ENCODE results near the gene KPNA5.
"Not testable (repeated sequence)": the region's sequence is repeated elsewhere in the genome, so short reads cannot be mapped to it uniquely, and the experiment has no call there.

Gene KPNA5

DNA sequence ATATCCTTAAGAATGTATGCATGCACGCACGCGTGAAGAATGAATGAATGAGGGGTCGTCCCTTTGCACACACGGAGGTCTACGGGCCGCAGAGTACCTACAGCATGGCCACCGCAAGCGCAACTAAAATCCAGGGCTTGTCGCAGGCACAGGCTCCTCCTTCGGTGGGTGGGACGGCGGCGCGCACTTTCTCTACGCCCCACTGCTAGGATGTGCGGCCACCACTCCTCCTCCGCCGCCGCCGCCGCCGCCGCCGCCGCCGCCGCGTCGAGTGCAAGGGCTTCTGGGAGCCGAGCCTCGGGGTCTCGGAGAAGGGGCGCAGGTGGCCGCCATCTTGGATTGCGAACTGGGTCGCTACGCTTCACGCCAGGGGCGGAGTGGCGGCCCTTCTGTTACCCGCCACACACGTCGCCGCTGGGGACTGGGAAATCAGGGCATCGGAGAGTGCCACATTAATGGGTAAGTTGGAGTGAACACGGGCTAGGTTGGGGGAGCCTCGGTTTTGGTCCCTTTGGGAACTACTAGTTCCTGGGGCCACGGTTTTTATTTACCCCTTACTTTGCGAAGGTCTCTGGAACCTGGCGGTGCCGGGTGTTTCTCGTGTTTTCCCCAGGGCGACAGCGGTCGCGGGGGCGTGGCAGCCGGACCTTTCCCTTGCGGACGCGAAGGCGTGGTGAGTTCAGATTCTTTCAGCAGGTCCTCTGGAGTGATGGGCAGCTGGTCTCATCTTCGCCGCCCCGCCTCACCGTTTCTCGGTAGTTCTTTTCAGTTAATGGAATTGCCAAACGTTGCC, at the start of gene KPNA5:
KPNA5 (plus strand) TSS at position 332 of the 793 bp plus-strand sequence; CDS start at position 456, 124 bp downstream.
- peak; percentile 89 for DNase-seq (ENCODE audit: low read depth)

- DNase-seq (ENCODE audit: low read depth) = no peak
These were observed 49.5 kb upstream of the KPNA5 start for GRCh38 chr6:116631379-116631990.

DNA sequence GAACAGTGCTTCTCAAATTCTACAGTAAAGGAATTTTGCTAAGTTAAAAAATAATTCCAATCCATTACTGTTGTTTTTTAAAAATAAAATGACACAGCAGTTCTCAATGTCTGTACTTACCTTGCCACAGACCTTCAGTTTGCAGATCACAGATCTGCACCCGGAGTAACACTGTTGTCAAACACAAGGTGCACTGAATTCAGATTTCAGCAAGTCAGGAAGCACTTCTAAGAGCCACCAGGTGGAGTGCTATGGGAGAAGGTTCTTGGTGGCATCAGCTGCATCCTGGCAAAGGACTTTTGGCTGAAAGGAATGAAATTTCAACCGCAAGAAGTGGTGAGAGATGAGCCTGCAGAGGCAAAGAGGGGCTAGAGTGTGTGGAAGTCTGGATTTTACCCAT, 47.3 kb upstream of the KPNA5 start:
- DNase-seq (ENCODE audit: low read depth) = no peak

DNA sequence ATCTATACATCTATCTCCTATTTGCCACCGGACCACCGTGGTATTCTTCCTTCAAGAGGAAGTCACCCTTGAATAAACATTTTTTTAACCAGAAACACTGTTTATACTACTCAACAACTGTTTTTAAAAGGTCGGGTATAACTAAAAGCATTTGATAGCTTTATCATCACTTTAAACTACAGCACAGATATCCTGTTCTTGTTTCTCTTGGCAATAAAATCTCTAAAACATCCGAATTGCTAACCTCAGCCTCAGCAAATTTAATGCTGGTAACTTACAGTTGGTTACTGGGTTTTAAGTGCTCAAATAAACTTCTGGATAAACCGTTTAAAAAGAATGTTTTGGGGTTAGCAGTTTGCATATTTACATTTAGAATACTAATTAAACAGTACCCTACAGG, 32.9 kb upstream of the KPNA5 start:
- DNase-seq (ENCODE audit: low read depth) = no peak

DNA sequence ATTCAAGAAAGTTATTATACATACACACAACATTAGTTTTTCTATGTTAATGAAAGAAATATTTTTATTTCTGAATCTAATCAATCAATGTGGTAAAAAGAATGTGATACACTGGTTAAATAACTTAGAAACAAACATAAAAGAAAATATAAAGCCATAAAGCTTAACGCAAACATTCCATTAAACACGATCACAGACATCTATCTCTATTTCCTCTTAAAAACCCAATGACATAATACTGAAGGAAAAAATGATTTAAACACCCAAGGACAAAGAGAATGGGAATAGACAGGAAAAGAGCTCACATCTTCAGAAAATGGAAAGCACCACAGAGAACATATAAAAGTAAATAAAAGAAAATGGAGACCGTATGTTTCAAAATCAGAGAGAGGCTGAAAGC, 31.9 kb upstream of the KPNA5 start:
- no peak for DNase-seq (ENCODE audit: low read depth)

- DNase-seq (ENCODE audit: low read depth) = no peak
These were observed 29.1 kb upstream of the KPNA5 start for GRCh38 chr6:116651916-116652315.

DNA sequence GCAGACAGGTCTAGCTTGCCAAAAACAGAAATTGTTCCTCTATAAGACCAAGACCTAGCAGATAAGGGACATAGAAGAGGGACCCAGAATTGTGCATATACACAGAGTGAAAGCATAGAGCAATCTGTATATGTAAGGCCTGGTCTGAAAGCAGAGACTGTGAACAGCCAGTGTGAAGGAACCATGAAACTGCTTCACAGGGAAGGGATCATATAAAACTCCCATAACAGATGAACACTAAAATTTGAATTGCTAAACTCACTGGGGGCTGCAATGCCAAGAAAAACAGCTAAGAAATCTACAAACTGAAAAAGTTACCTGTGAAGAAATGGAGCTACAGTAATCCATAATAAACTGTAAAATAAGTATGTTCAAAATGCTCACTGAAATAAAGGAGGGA, 19.4 kb upstream of the KPNA5 start:
- no peak for DNase-seq (ENCODE audit: low read depth)

DNA sequence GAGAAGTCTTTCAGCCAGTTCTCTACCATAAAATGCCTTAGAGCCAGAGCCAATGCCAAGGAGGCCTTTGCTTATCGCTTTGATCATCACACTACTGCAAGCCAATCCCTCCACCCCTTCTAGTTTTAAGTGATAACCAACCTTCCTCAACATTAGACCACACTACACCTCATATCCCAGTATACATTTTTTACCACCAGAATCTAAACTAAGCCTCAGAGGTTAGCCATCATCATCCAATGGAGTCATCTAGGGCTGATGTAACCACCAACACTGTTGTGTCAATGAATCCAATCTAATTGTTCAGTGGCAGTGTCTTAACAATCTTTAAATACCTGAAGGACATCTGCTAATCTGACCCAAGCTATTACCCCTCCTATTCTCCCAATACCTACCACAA, 18.8 kb upstream of the KPNA5 start:
- DNase-seq (ENCODE audit: low read depth) = no peak

GRCh38 chr6:116663308-116663707, 17.7 kb upstream of the KPNA5 start:
- DNase-seq (ENCODE audit: low read depth) = no peak

- DNase-seq (ENCODE audit: low read depth) = not testable (repeated sequence)
These were observed 16.8 kb upstream of the KPNA5 start for GRCh38 chr6:116664169-116664568.

DNA sequence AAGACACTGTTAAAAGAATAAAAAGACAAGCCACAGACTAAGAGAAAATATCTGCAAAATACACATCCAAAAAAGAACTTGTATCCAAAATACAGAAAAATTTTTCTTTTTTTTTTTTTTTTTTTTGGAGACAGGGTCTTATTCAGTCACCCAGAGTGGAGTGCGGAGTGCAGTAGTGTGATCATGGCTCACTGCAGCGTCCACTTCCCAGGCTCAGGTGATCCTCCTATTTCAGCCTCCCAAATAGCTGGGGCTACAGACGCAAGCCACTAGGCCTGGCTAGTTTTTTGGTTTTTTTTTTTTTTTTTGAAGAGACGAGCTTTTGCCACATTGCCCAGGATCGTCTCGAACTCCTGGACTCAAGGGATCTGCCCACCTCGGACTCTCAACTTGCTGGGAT, 15.5 kb upstream of the KPNA5 start:
- DNase-seq (ENCODE audit: low read depth) = no peak

- no peak for DNase-seq (ENCODE audit: low read depth)
These were observed 14.1 kb upstream of the KPNA5 start for GRCh38 chr6:116666869-116667268.

GRCh38 chr6:116667623-116668022, 13.4 kb upstream of the KPNA5 start:
- DNase-seq (ENCODE audit: low read depth) = no peak

DNA sequence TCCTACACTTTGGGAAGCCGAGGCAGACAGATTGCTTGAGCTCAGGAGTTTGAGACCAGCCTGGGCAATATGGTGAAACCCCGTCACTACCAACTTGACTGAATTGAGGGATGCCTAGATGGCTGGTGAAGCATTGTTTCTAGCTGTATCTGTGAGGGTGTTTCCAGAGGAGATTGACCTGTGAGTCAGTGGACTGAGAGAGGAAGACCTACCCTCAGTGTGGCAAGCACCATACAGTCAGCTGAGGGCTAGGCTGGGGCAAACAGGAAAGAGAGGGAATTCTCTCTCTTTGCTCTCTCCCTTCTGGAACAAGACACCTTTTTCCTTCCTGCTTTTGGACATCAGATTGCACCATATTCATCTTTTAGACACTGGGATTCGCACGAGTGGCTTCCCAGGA, 8.7 kb upstream of the KPNA5 start:
- DNase-seq (ENCODE audit: low read depth) = no peak

- no peak for DNase-seq (ENCODE audit: low read depth)
These were observed 5.0 kb upstream of the KPNA5 start for GRCh38 chr6:116676021-116676420.

DNA sequence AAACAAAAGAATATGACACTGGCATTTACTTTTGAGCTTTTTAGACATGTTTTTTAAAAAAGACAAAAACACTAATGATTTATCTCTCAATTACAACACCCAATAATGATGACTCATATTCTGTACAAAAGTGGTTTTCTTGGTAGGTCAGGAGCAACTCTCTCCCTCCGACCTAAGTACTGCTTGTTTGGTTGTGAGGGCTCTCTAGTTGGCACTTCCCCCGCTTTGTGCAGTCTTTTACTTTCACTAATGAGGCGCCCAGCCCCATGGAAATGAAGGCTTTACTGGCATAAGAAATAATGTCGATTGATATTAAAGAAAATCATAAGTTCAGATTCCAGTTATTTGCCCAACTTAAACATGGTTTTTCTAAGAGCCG, 1.3 kb downstream of the KPNA5 start:
- no peak for DNase-seq (ENCODE audit: low read depth)

DNA sequence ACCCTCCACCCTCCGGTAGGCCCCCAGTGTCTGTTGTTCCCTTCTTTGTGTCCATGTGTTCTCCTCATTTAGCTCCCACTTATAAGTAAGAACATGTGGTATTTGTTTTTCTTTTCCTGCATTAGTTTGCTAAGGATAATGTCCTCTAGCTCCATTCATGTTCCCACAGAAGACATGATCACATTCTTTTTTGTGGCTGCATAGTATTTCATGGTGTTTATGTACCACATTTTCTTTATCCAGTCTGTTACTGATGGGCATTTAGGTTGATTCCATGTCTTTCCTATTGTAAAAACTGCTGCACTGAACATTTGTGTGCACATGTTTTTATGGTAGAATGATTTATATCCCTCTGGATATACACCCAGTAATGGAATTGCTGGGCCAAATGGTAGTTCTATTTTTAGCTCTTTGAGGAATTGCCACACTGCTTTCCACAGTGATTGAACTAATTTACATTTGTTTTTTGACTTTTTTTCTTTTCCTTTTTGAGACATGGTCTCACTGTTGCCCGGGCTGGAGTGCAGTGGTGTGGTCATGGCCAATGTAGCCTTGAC, 4.5 kb downstream of the KPNA5 start:
- no peak for DNase-seq (ENCODE audit: low read depth)

DNA sequence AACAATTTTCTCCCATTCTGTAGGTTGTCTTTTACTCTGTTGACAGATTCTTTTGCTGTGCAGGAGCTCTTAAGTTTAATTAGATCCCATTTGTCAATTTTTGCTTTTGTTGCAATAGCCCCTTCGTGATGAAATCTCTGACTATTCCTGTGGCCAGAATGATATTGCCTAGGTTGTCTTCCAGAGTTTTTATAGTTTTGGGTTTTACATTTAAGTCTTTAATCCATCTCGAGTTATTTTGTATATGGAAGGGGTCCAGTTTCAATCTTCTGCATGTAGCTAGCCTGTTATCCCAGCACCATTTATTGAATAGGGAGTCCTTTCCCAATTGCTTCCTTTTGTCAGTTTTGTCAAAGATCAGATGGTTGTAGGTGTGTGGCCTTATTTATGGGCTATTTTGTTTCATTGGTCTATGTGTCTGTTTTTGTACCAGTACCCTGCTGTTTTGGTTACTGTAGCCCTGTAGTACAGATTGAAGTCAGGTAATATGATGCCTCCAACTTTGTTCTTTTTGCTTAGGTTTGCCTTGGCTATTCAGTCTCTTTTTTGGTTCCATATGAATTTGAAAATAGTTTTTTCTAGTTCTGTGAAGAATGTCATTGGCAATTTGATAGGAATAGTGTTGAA, 5.6 kb downstream of the KPNA5 start:
- not testable (repeated sequence) for DNase-seq (ENCODE audit: low read depth)

- no peak for DNase-seq (ENCODE audit: low read depth)
These were observed 10.1 kb downstream of the KPNA5 start for GRCh38 chr6:116691154-116691553.

DNA sequence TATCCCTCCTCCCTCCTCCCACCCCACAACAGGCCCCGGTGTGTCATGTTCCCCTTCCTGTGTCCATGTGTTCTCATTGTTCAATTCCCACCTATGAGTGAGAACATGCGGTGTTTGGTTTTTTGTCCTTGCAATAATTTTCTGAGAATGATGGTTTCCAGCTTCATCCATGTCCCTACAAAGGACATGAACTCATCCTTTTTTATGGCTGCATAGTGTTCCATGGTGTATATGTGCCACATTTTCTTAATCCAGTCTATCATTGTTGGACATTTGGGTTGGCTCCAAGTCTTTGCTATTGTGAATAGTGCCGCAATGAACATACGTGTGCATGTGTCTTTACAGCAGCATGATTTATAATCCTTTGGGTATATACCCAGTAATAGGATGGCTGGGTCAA, 11.9 kb downstream of the KPNA5 start:
- not testable (repeated sequence) for DNase-seq (ENCODE audit: low read depth)

GRCh38 chr6:116693275-116693674, 12.3 kb downstream of the KPNA5 start:
- not testable (repeated sequence) for DNase-seq (ENCODE audit: low read depth)

DNA sequence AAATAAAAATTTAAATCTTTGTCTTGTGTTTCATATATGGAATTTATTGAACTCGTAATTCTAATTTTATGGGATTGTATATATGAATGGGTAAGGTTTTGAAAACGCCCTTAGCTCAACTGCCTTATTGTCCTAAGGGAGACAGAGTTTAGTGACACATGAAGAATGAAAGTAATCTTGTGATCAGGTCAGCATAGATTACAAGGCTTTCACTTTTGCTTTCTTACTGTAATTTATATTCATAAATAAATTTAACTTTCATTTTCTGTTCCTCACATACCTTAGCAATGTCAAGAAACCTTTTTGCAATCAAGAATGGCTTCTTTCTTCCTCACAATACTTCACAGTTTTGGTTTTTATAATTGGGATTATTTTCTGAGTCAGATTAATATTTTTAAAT, 14.4 kb downstream of the KPNA5 start:
- DNase-seq (ENCODE audit: low read depth) = no peak

DNA sequence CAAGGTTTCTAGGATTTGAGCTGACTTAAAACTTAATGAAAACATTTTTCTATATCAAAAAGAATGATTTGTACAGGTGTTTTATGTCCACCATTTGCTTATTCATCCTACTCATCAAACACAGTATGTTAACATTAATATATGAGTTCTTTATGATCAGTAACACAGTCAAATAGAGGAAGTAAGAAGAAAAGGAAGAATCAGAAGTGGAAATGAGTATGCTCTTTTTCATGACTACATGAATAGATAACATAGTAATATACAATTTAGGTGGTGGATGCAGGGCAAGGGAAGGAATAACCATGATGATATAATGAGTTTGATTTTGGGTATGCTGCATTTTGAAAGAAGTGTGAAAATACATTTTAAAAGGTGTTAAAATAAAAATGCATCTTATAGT, 16.5 kb downstream of the KPNA5 start:
- DNase-seq (ENCODE audit: low read depth) = no peak

All from activated T-cell treated with anti-CD3 and anti-CD28 coated beads for 48 hours (primary cell).